WTC11 (cell line): ENCODE results near the gene MTHFD1L.

ENCODE experiments used
- ESRRA ChIP-seq: sonication (generic); formaldehyde crosslinking; IDR thresholded peaks from 2 replicates; pipeline ENCODE4 v1.8.1; 2022; ENCODE audit warnings: mild to moderate bottlenecking, missing genetic modification reagents, borderline replicate concordance
- ZBTB21 ChIP-seq: sonication (generic); formaldehyde crosslinking; IDR thresholded peaks from 2 replicates; pipeline ENCODE4 v1.8.1; 2023; ENCODE audit warnings: mild to moderate bottlenecking, missing genetic modification reagents, borderline replicate concordance
- TF ChIP-seq, protein P1 (sequence below): fragments of 200-600 bp; IDR thresholded peaks from 2 replicates; pipeline ENCODE4 v1.8.0; 2022; ENCODE audit warnings: antibody characterized with exemption

DNA sequence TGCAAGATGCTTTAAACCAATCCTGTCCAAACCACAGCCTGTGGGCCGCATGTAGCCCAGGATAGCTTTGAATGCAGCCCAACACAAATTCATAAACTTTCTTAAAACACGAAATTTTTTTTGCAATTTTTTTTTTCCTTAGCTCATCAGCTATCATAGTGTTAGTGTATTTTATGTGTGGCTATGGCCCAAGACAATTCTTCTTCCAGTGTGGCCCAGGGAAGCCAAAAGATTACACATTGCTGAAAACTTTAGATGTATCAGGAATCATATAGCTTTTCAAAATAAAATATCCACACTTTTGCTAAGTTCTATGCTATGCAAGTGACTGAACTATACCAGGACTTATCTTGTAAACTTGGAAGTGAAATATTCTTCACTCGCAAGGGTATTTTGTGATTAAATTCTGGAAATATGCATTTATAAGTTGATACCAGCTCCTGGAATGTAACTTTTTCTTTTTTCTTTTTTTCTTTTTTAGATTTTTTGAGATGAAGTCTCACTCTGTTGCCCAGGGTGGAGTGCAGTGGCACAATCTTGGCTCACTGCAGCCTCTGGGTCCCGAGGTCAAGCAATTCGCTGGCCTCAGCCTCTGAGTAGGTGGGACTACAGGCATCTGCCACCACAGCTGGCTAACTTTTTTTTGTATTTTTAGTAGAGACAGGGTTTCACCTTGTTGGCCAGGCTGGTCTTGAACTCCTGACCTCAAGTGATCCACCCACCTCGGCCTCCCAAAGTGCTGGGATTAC lies 49.8 kb downstream of the MTHFD1L start:
- no peak for TF ChIP-seq ZBTB21 (CRISPR knock-in tag)
- TF ChIP-seq ESRRA (CRISPR knock-in tag) = no peak
- TF ChIP-seq, protein P1, sequence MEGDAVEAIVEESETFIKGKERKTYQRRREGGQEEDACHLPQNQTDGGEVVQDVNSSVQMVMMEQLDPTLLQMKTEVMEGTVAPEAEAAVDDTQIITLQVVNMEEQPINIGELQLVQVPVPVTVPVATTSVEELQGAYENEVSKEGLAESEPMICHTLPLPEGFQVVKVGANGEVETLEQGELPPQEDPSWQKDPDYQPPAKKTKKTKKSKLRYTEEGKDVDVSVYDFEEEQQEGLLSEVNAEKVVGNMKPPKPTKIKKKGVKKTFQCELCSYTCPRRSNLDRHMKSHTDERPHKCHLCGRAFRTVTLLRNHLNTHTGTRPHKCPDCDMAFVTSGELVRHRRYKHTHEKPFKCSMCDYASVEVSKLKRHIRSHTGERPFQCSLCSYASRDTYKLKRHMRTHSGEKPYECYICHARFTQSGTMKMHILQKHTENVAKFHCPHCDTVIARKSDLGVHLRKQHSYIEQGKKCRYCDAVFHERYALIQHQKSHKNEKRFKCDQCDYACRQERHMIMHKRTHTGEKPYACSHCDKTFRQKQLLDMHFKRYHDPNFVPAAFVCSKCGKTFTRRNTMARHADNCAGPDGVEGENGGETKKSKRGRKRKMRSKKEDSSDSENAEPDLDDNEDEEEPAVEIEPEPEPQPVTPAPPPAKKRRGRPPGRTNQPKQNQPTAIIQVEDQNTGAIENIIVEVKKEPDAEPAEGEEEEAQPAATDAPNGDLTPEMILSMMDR = no peak
